HG02623 (cell line): ENCODE results near the gene NIM1K.
"Not testable (repeated sequence)": the region's sequence is repeated elsewhere in the genome, so short reads cannot be mapped to it uniquely, and the experiment has no call there.

Source experiments
- ATAC-seq: cut with Tn5 transposase; IDR thresholded peaks from one replicate; pipeline ENCODE4 v1.9.1; 2021; ENCODE audit warnings: moderate library complexity; ENCODE audit not compliant: unreplicated experiment

Gene NIM1K

GRCh38 chr5:43227655-43228054, 35.6 kb downstream of the NIM1K start:
- no peak for ATAC-seq

- no peak for ATAC-seq
Measured at GRCh38 chr5:43230707-43231106, 38.7 kb downstream of the NIM1K start.

- no peak for ATAC-seq
Measured at GRCh38 chr5:43231977-43232376, 40.0 kb downstream of the NIM1K start.

- ATAC-seq = no peak
Measured at GRCh38 chr5:43232943-43233833, 41.2 kb downstream of the NIM1K start.

- no peak for ATAC-seq
Measured at GRCh38 chr5:43233946-43234345, 41.9 kb downstream of the NIM1K start.

- ATAC-seq = no peak
Measured at GRCh38 chr5:43236653-43237355, 44.8 kb downstream of the NIM1K start.

GRCh38 chr5:43242196-43242595, 50.2 kb downstream of the NIM1K start:
- no peak for ATAC-seq

- ATAC-seq = no peak
Measured at GRCh38 chr5:43243270-43243669, 51.2 kb downstream of the NIM1K start.

- ATAC-seq = peak; percentile 63
Measured at GRCh38 chr5:43244823-43245565, 53.0 kb downstream of the NIM1K start.

GRCh38 chr5:43245724-43246385, 53.8 kb downstream of the NIM1K start:
- no peak for ATAC-seq

- no peak for ATAC-seq
Measured at GRCh38 chr5:43251754-43252153, 59.7 kb downstream of the NIM1K start.

- no peak for ATAC-seq
Measured at GRCh38 chr5:43255704-43256103, 63.7 kb downstream of the NIM1K start.

GRCh38 chr5:43256261-43256966, 64.4 kb downstream of the NIM1K start:
- no peak for ATAC-seq

- no peak for ATAC-seq
Measured at GRCh38 chr5:43258116-43258515, 66.1 kb downstream of the NIM1K start.

- not testable (repeated sequence) for ATAC-seq
Measured at GRCh38 chr5:43262269-43262668, 70.2 kb downstream of the NIM1K start.

GRCh38 chr5:43268188-43268820, 76.3 kb downstream of the NIM1K start:
- peak; percentile 70 for ATAC-seq

GRCh38 chr5:43270645-43271044, 78.6 kb downstream of the NIM1K start:
- ATAC-seq = no peak

- no peak for ATAC-seq
Measured at GRCh38 chr5:43273552-43273951, 81.5 kb downstream of the NIM1K start.

GRCh38 chr5:43274435-43275114, 82.5 kb downstream of the NIM1K start:
- ATAC-seq = no peak
